SK-N-SH (cell line): ENCODE results near the gene SAA4. TPM values are rescaled to one million over a fixed set of nuclear protein-coding genes. Genes with fewer than 3 reads are reported as not detected.

Source experiments
- CTCF ChIA-PET: fragments of 300-600, 350-600 bp; formaldehyde crosslinking; extraction: SDS; loops from one replicate; lab custom pipeline; 2021; lab: Yijun Ruan, JAX
- POLR2A ChIA-PET: fragments of 350-600 bp; sonication (Branson Sonifier 250); formaldehyde crosslinking; extraction: SDS; loops from one replicate; lab custom pipeline; 2020; ENCODE audit warnings: antibody characterized with exemption, inconsistent platforms; lab: Yijun Ruan, JAX
- DNase-seq: peaks from one replicate; pipeline ENCODE4 v3.0.0; 2012
- H2AFZ ChIP-seq: fragments of 200-600 bp; sonication (generic); 2 replicates; pipeline ENCODE4 v1.8.1; 2016; ENCODE audit warnings: antibody characterized with exemption, mild to moderate bottlenecking, low read depth
- H3F3A ChIP-seq: fragments of 200-600 bp; sonication (generic); replicated peaks from 2 replicates; pipeline ENCODE3; 2016; ENCODE audit warnings: antibody characterized with exemption, mild to moderate bottlenecking; ENCODE audit not compliant: insufficient read depth
- H3K27ac ChIP-seq, 2 experiments: fragments of 200-500 bp in 1 of 2; fragments of 200-600 bp in 1 of 2; sonication (Bioruptor generic) in 1 of 2; sonication (generic), shearing (Covaris generic) in 1 of 2; 2 replicates each; pipeline versions ENCODE4 v1.5.1 to v1.6.1; 2014 to 2016; ENCODE audit warnings: low read depth in 2 of 2, inconsistent platforms in 1 of 2, low read length in 1 of 2, mild to moderate bottlenecking in 1 of 2, mixed read lengths in 1 of 2
- H3K27me3 ChIP-seq: fragments of 200-600 bp; sonication (generic), shearing (Covaris generic); 2 replicates; pipeline ENCODE4 v1.6.1; 2016; ENCODE audit warnings: mixed run types; ENCODE audit not compliant: insufficient read depth
- H3K36me3 ChIP-seq, 2 experiments: fragments of 200-500 bp in 1 of 2; fragments of 200-600 bp in 1 of 2; sonication (Bioruptor generic) in 1 of 2; sonication (generic) in 1 of 2; replicated peaks in 1 of 2; 2 replicates each; pipeline versions ENCODE3 to v1.5.1; 2014 to 2016; ENCODE audit warnings: low read length in 1 of 2, mild to moderate bottlenecking in 1 of 2; ENCODE audit not compliant: insufficient read depth in 2 of 2, control insufficient read depth in 1 of 2
- H3K4me1 ChIP-seq, 2 experiments: fragments of 200-500 bp in 1 of 2; fragments of 200-600 bp in 1 of 2; sonication (Bioruptor generic) in 1 of 2; sonication (generic), shearing (Covaris generic) in 1 of 2; 2 replicates each; pipeline versions ENCODE4 v1.5.1 to v1.6.1; 2014 to 2016; ENCODE audit warnings: low read depth in 1 of 2, low read length in 1 of 2, mixed run types in 1 of 2; ENCODE audit not compliant: insufficient read depth in 2 of 2, control insufficient read depth in 1 of 2
- H3K4me2 ChIP-seq: fragments of 200-600 bp; sonication (generic), shearing (Covaris generic); 2 replicates; pipeline ENCODE4 v1.6.1; 2017; ENCODE audit warnings: mixed run types
- H3K4me3 ChIP-seq, 2 experiments: fragments of 200-500 bp in 1 of 2; fragments of 200-600 bp in 1 of 2; sonication (Bioruptor generic) in 1 of 2; sonication (generic), shearing (Covaris generic) in 1 of 2; 2 replicates each; pipeline versions ENCODE4 v1.5.1 to v1.8.1; 2014 to 2016; ENCODE audit warnings: low read depth in 2 of 2, inconsistent platforms in 1 of 2, low read length in 1 of 2, mild to moderate bottlenecking in 1 of 2, mixed read lengths in 1 of 2, moderate library complexity in 1 of 2
- H3K79me2 ChIP-seq: fragments of 200-600 bp; sonication (generic); 2 replicates; pipeline ENCODE4 v1.8.1; 2017; ENCODE audit warnings: mild to moderate bottlenecking; ENCODE audit not compliant: insufficient read depth
- H3K9ac ChIP-seq: fragments of 200-600 bp; sonication (generic); 2 replicates; pipeline ENCODE4 v1.6.1; 2017; ENCODE audit warnings: mixed run types
- H3K9me2 ChIP-seq: fragments of 200-600 bp; sonication (generic); 2 replicates; pipeline ENCODE4 v1.6.1; 2017; ENCODE audit warnings: mixed run types
- H3K9me3 ChIP-seq: fragments of 200-600 bp; sonication (generic); 2 replicates; pipeline ENCODE4 v1.6.1; 2017; ENCODE audit warnings: mixed run types, mild to moderate bottlenecking, moderate library complexity
- H4K20me1 ChIP-seq: fragments of 200-600 bp; sonication (generic); 2 replicates; pipeline ENCODE4 v1.6.1; 2017; ENCODE audit warnings: mild to moderate bottlenecking, mixed run types; ENCODE audit not compliant: insufficient read depth
- CTCF ChIP-seq: fragments of 200-600 bp; sonication (generic); IDR thresholded peaks from 2 replicates; pipeline ENCODE4 v1.6.1; 2017; ENCODE audit warnings: antibody characterized with exemption, mild to moderate bottlenecking, moderate library complexity
- EZH2phosphoT487 ChIP-seq: fragments of 200-600 bp; sonication (generic); IDR thresholded peaks from 2 replicates; pipeline ENCODE4 v1.6.1; 2017; ENCODE audit warnings: low read depth, mixed run types, mild to moderate bottlenecking, antibody characterized with exemption, moderate library complexity, borderline replicate concordance
- FOSL2 ChIP-seq: IDR thresholded peaks from 2 replicates; pipeline ENCODE4 v1.4.0; 2012; ENCODE audit warnings: low read depth, mild to moderate bottlenecking, moderate library complexity, borderline replicate concordance
- GABPA ChIP-seq: IDR thresholded peaks from 2 replicates; pipeline ENCODE4 v1.4.0; 2012; ENCODE audit warnings: low read depth, mild to moderate bottlenecking
- GATA2 ChIP-seq: sonication (generic); formaldehyde crosslinking; IDR thresholded peaks from 2 replicates; pipeline ENCODE4 v1.5.0; 2020; ENCODE audit warnings: mild to moderate bottlenecking, missing genetic modification reagents
- JUND ChIP-seq: IDR thresholded peaks from 2 replicates; pipeline ENCODE4 v1.4.0; 2012
- MXI1 ChIP-seq: IDR thresholded peaks from 2 replicates; pipeline ENCODE4 v1.6.1; 2012; ENCODE audit warnings: mild to moderate bottlenecking, low read depth, low read length, improper control_type of control experiment
- NFIC ChIP-seq: IDR thresholded peaks from 2 replicates; pipeline ENCODE4 v1.4.0; 2012; ENCODE audit warnings: borderline replicate concordance
- POLR2AphosphoS5 ChIP-seq: IDR thresholded peaks from 2 replicates; pipeline ENCODE4 v1.6.1; 2012; ENCODE audit warnings: low read depth, low read length
- RAD21 ChIP-seq: IDR thresholded peaks from 2 replicates; pipeline ENCODE4 v1.6.1; 2012; ENCODE audit warnings: mild to moderate bottlenecking, low read length
- REST ChIP-seq: IDR thresholded peaks from 2 replicates; pipeline ENCODE4 v1.6.1; 2012; ENCODE audit warnings: mild to moderate bottlenecking, low read depth, low read length, moderate library complexity
- RXRA ChIP-seq: IDR thresholded peaks from 2 replicates; pipeline ENCODE4 v1.4.0; 2012; ENCODE audit warnings: low read depth, mild to moderate bottlenecking, borderline replicate concordance
- SIN3A ChIP-seq: IDR thresholded peaks from 2 replicates; pipeline ENCODE4 v1.6.1; 2012; ENCODE audit warnings: low read depth, mild to moderate bottlenecking, low read length, moderate library complexity, borderline replicate concordance
- SMC3 ChIP-seq: IDR thresholded peaks from 2 replicates; pipeline ENCODE4 v1.6.1; 2012; ENCODE audit warnings: low read depth, low read length, improper control_type of control experiment
- TCF12 ChIP-seq: IDR thresholded peaks from 2 replicates; pipeline ENCODE4 v1.4.0; 2012
- ZBTB33 ChIP-seq: IDR thresholded peaks from 2 replicates; pipeline ENCODE4 v1.4.0; 2012; ENCODE audit warnings: low read depth, borderline replicate concordance
- WGBS: methylation state at CpG from one replicate; pipeline ENCODE4 v1.1.6; 2017; ENCODE audit warnings: low lambda C conversion rate; 5-methylcytosine and 5-hydroxymethylcytosine counted together
- polyA plus RNA-seq, 3 experiments: library from polyadenylated mRNA; depleted of rRNA; stranded (reverse); fragments of >200 nt; gene quantifications; 2 replicates each; pipeline ENCODE4 v1.2.3, GENCODE V29; 2012

The SAA4 gene
- polyA plus RNA-seq, 1 of the 3 experiments (the other 2 are of a cell fraction), result not detected

GRCh38 chr11:18245396-18245795 lies 8.8 kb upstream of the SAA4 start:
- no peaks in the 10 kb centered on the region for H3K4me1 ChIP-seq
- no peak overlapping the region for H3K27ac ChIP-seq
- no peaks in the 10 kb centered on the region for H4K20me1 ChIP-seq
- H3K9ac ChIP-seq, result no peak overlapping the region
- H3K9me2 ChIP-seq, result no peaks in the 10 kb centered on the region
- no peaks in the 10 kb centered on the region for H3K9me3 ChIP-seq
- 61% methylated on average over 6 of the region's 6 CpGs for WGBS
- no peak overlapping the region for H3K4me3 ChIP-seq
- ChIA-PET CTCF (interaction anchor here (2.3 to 2.7 kb wide), 2 partner anchors 14 to 130 kb away, joined by 13 to 19 read pairs; no protein-coding TSS in a partner anchor), POLR2A (no interaction called here)
- H3K27me3 ChIP-seq, result no peaks in the 10 kb centered on the region
- TF ChIP-seq RAD21 (no peak), TCF12 (no peak), NFIC (no peak), SIN3A (no peak), FOSL2 (no peak), CTCF (no peak), GATA2 (CRISPR knock-in tag) (no peak)
- no peaks in the 10 kb centered on the region for H3K36me3 ChIP-seq
- no peak for DNase-seq
- H3K79me2 ChIP-seq, result no peaks in the 10 kb centered on the region
- H3K4me2 ChIP-seq, result no peak overlapping the region
- H2AFZ ChIP-seq, result no peak overlapping the region
- H3F3A ChIP-seq, result no peaks in the 10 kb centered on the region

GRCh38 chr11:18243783-18244362 lies 7.3 kb upstream of the SAA4 start:
- peak; percentile 53 for DNase-seq
- no peaks in the 10 kb centered on the region for H3K9me3 ChIP-seq
- no peaks in the 10 kb centered on the region for H3K79me2 ChIP-seq
- no peaks in the 10 kb centered on the region for H3F3A ChIP-seq
- no peak overlapping the region for H3K4me2 ChIP-seq
- TF ChIP-seq ZBTB33 (no peak), NFIC (no peak), POLR2AphosphoS5 (no peak), SMC3 (peak; percentile 53), GABPA (no peak), JUND (no peak), RXRA (no peak), CTCF (peak; percentile 88), EZH2phosphoT487 (no peak), MXI1 (no peak), REST (no peak), RAD21 (peak; percentile 78)
- H4K20me1 ChIP-seq, result no peaks in the 10 kb centered on the region
- WGBS, result 0% methylated on average over 1 of the region's 1 CpG
- no peaks in the 10 kb centered on the region for H3K4me1 ChIP-seq
- H2AFZ ChIP-seq, result peak overlapping the region; percentile 48; the same call in 1 of the 2 replicates
- no peak overlapping the region for H3K4me3 ChIP-seq
- H3K36me3 ChIP-seq, result no peaks in the 10 kb centered on the region
- H3K9me2 ChIP-seq, result no peaks in the 10 kb centered on the region
- ChIA-PET POLR2A (no interaction called here), CTCF (interaction anchor here (0.6 to 2.7 kb wide), 54 partner anchors 8 to 632 kb away, joined by 3 to 19 read pairs (median 4); partner anchors contain the start of genes IGSF22, SAA1, SAAL1 and TMEM86A)
- H3K27me3 ChIP-seq, result no peaks in the 10 kb centered on the region; the same call in 1 of the 2 replicates
- H3K9ac ChIP-seq, result no peak overlapping the region
- no peak overlapping the region for H3K27ac ChIP-seq
